Loucy (cell line): ENCODE data around the gene ASF1B.

Experiments
- EZH2phosphoT487 ChIP-seq: fragments of 200-600 bp; IDR thresholded peaks from 2 replicates; pipeline ENCODE4 v1.6.1; 2018; ENCODE audit warnings: antibody characterized with exemption, mild to moderate bottlenecking, moderate library complexity, borderline replicate concordance
- TF ChIP-seq, protein P1 (sequence below): fragments of 200-600 bp; sonication (generic); conservative IDR thresholded peaks from 2 replicates; pipeline ENCODE4 v1.5.1; 2014; ENCODE audit warnings: mild to moderate bottlenecking, antibody characterized with exemption, low read length

- TF ChIP-seq EZH2phosphoT487 = no peak
- TF ChIP-seq, protein P1, sequence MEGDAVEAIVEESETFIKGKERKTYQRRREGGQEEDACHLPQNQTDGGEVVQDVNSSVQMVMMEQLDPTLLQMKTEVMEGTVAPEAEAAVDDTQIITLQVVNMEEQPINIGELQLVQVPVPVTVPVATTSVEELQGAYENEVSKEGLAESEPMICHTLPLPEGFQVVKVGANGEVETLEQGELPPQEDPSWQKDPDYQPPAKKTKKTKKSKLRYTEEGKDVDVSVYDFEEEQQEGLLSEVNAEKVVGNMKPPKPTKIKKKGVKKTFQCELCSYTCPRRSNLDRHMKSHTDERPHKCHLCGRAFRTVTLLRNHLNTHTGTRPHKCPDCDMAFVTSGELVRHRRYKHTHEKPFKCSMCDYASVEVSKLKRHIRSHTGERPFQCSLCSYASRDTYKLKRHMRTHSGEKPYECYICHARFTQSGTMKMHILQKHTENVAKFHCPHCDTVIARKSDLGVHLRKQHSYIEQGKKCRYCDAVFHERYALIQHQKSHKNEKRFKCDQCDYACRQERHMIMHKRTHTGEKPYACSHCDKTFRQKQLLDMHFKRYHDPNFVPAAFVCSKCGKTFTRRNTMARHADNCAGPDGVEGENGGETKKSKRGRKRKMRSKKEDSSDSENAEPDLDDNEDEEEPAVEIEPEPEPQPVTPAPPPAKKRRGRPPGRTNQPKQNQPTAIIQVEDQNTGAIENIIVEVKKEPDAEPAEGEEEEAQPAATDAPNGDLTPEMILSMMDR = no peak
Measured at GRCh38 chr19:14168259-14168972, 32.0 kb upstream of the ASF1B start.
